NB4 (cell line): Measurements from ENCODE around the gene CELF3.

ENCODE experiments used
- DNase-seq: peaks from one replicate; pipeline ENCODE4 v3.0.0; 2010; ENCODE audit warnings: low read depth
- H3K4me3 ChIP-seq: one replicate; pipeline ENCODE4 v1.5.1; 2011; ENCODE audit warnings: mild to moderate bottlenecking, low read depth, low read length, moderate library complexity
- CTCF ChIP-seq: IDR thresholded peaks from one replicate; pipeline ENCODE4 v1.5.1; 2012; ENCODE audit warnings: low read depth, low read length
- MAX ChIP-seq: IDR thresholded peaks from 2 replicates; pipeline ENCODE4 v1.6.1; 2011; ENCODE audit warnings: low read depth, low read length
- MYC ChIP-seq: IDR thresholded peaks from 2 replicates; pipeline ENCODE4 v1.6.1; 2011; ENCODE audit warnings: low read depth, low read length
- POLR2A ChIP-seq: IDR thresholded peaks from 2 replicates; pipeline ENCODE4 v1.6.1; 2011; ENCODE audit warnings: mild to moderate bottlenecking; ENCODE audit not compliant: insufficient read length; ENCODE audit errors: extremely low read depth

CELF3 gene

GRCh38 chr1:151716771-151717631 is at the start of gene CELF3:
Gene CELF3, minus strand, starts transcription at chr1:151716803. Its CDS starts 783 bp downstream, at chr1:151716020.
- no peak within 1 kb of the TSS for H3K4me3 ChIP-seq
- TF ChIP-seq POLR2A (no peak), MYC (no peak), CTCF (no peak), MAX (no peak)
- peak; percentile 18 for DNase-seq

- H3K4me3 ChIP-seq = peak overlapping the region; percentile 98
- no peak for TF ChIP-seq MAX
- no peak for TF ChIP-seq CTCF
- no peak for TF ChIP-seq POLR2A
- no peak for TF ChIP-seq MYC
- DNase-seq = peak; percentile 14
These were observed 47.4 kb upstream of the CELF3 start for GRCh38 chr1:151763990-151764389.

GRCh38 chr1:151762941-151763921 is 46.6 kb upstream of the CELF3 start, which contains the start of gene MRPL9:
Gene MRPL9, minus strand, starts transcription at chr1:151763496. Its CDS starts 17 bp downstream, at chr1:151763479.
- peak within 1 kb of the TSS; percentile 98 for H3K4me3 ChIP-seq
- TF ChIP-seq POLR2A (peak; percentile 66), CTCF (no peak), MYC (peak; percentile 47), MAX (peak; percentile 80)
- peak; percentile 91 for DNase-seq

GRCh38 chr1:151760597-151761385 is 44.2 kb upstream of the CELF3 start:
- DNase-seq = no peak
- TF ChIP-seq MAX (no peak), POLR2A (no peak), CTCF (no peak), MYC (no peak)
- H3K4me3 ChIP-seq = no peak overlapping the region

- DNase-seq = no peak
- TF ChIP-seq POLR2A (no peak), MYC (no peak), CTCF (no peak), MAX (no peak)
- no peak overlapping the region for H3K4me3 ChIP-seq
These were observed 42.6 kb upstream of the CELF3 start for GRCh38 chr1:151759241-151759640.
